Panc1 (cell line): ENCODE results near the gene SUZ12.
"Not testable (repeated sequence)": the region's sequence is repeated elsewhere in the genome, so short reads cannot be mapped to it uniquely, and the experiment has no call there.

ENCODE experiments used
- POLR2AphosphoS5 ChIP-seq: IDR thresholded peaks from 2 replicates; pipeline ENCODE4 v1.6.1; 2012; ENCODE audit warnings: mild to moderate bottlenecking, low read depth, low read length, moderate library complexity
- SIN3A ChIP-seq: IDR thresholded peaks from 2 replicates; pipeline ENCODE4 v1.6.1; 2012; ENCODE audit warnings: low read depth, mild to moderate bottlenecking, low read length, moderate library complexity, borderline replicate concordance; ENCODE audit not compliant: insufficient read depth
- TF ChIP-seq, protein P1 (sequence below): fragments of 450-650 bp; IDR thresholded peaks from 2 replicates; pipeline ENCODE4 v1.5.1; 2017; ENCODE audit warnings: mild to moderate bottlenecking
- TF ChIP-seq, protein P2 (sequence below), 2 experiments: IDR thresholded peaks; 2 replicates each; pipeline ENCODE4 v1.6.1; 2011 to 2012; ENCODE audit warnings: low read depth in 2 of 2, control low read depth in 1 of 2, low read length in 1 of 2, mild to moderate bottlenecking in 1 of 2, moderate library complexity in 1 of 2; ENCODE audit not compliant: insufficient read depth in 1 of 2

DNA sequence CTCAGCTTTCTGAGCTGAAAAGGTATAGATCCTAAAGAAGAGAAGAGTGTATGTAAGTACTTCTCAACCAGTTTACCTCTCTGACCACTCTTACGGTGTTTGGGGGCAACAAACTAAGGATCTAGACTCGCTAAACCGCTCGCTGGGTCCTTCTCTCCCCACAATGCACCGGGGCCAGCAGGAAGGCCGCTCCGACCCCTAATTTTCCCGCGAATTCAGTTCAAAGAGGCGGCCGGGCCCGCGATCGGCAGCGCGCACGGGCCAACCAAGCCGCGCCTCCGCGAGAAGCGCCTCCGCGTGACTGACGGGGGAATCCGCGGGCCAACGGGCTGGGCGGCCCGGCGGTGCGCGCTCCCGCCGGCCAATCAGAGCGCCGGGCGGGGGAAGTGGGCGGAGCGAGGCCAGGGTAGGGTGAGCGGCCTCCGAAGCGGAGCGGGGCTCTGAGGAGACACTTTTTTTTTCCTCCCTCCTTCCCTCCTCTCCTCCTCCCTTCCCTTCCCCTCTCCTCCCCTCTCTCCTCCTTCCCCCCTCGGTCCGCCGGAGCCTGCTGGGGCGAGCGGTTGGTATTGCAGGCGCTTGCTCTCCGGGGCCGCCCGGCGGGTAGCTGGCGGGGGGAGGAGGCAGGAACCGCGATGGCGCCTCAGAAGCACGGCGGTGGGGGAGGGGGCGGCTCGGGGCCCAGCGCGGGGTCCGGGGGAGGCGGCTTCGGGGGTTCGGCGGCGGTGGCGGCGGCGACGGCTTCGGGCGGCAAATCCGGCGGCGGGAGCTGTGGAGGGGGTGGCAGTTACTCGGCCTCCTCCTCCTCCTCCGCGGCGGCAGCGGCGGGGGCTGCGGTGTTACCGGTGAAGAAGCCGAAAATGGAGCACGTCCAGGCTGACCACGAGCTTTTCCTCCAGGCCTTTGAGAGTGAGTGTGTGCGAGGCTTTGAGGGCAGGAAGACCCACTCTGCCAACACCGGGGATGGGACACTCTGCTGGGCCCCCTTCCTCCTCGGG lies at the start of gene SUZ12:
- TF ChIP-seq POLR2AphosphoS5 (peak; percentile 92), SIN3A (peak; percentile 70; the same call in 1 of the 2 replicates)
- TF ChIP-seq, protein P1, sequence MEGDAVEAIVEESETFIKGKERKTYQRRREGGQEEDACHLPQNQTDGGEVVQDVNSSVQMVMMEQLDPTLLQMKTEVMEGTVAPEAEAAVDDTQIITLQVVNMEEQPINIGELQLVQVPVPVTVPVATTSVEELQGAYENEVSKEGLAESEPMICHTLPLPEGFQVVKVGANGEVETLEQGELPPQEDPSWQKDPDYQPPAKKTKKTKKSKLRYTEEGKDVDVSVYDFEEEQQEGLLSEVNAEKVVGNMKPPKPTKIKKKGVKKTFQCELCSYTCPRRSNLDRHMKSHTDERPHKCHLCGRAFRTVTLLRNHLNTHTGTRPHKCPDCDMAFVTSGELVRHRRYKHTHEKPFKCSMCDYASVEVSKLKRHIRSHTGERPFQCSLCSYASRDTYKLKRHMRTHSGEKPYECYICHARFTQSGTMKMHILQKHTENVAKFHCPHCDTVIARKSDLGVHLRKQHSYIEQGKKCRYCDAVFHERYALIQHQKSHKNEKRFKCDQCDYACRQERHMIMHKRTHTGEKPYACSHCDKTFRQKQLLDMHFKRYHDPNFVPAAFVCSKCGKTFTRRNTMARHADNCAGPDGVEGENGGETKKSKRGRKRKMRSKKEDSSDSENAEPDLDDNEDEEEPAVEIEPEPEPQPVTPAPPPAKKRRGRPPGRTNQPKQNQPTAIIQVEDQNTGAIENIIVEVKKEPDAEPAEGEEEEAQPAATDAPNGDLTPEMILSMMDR, result not testable (repeated sequence)
- TF ChIP-seq, protein P2, sequence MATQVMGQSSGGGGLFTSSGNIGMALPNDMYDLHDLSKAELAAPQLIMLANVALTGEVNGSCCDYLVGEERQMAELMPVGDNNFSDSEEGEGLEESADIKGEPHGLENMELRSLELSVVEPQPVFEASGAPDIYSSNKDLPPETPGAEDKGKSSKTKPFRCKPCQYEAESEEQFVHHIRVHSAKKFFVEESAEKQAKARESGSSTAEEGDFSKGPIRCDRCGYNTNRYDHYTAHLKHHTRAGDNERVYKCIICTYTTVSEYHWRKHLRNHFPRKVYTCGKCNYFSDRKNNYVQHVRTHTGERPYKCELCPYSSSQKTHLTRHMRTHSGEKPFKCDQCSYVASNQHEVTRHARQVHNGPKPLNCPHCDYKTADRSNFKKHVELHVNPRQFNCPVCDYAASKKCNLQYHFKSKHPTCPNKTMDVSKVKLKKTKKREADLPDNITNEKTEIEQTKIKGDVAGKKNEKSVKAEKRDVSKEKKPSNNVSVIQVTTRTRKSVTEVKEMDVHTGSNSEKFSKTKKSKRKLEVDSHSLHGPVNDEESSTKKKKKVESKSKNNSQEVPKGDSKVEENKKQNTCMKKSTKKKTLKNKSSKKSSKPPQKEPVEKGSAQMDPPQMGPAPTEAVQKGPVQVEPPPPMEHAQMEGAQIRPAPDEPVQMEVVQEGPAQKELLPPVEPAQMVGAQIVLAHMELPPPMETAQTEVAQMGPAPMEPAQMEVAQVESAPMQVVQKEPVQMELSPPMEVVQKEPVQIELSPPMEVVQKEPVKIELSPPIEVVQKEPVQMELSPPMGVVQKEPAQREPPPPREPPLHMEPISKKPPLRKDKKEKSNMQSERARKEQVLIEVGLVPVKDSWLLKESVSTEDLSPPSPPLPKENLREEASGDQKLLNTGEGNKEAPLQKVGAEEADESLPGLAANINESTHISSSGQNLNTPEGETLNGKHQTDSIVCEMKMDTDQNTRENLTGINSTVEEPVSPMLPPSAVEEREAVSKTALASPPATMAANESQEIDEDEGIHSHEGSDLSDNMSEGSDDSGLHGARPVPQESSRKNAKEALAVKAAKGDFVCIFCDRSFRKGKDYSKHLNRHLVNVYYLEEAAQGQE (IDR thresholded peaks at IDR 0.05; ENCODE audit: insufficient read depth in 1 of 2, low read depth in 2 of 2, low read length in 1 of 2), result not testable (repeated sequence)
